DMS53 treated with DMSO at 0.1 percent for 48 hours (cell line): ENCODE results near the gene C11orf21.

Source experiments
- DNase-seq: peaks from one replicate; lab custom pipeline; 2025; ENCODE audit not compliant: unreplicated experiment; lab: John Stamatoyannopoulos, UW

Gene C11orf21

DNA sequence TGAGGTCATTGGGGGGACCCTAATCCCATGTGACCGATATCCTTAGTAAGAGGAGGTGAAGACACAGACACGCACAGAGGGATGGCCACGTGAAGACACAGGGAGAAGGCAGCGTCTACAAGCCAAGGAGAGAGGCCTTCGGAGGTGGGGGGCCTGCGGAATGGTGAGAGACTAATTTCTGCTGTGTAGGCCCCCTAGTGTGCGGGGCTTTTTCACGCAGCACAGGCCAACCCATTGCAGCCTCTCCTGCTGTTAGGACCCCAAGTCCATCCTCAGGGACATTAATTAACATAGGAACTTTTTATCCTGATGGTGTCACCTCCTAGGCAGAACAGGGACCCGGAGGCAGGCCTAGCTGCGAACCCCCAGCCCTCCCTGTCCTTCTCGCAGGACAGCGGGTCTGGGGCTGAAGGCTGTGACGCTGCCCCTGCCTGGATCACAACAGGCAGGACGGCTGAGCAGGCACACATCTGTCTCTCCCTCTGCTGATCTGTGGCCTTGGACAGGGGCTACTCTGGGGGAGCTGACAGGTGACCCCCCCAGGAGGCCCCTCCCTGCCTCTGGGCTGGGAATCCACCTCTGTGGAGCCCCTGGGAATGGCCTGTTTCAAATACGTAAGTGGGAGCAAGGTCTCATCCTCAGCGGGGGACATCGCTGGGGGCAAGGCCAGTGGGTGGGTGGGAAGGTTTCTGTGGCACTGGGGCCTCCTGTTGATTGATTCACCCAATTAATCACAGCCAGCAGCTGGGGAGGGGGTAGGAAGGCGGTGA is 39.2 kb downstream of the C11orf21 start:
- no peak for DNase-seq

- no peak for DNase-seq
Observed at GRCh38 chr11:2261436-2262230, 40.1 kb downstream of the C11orf21 start.

DNA sequence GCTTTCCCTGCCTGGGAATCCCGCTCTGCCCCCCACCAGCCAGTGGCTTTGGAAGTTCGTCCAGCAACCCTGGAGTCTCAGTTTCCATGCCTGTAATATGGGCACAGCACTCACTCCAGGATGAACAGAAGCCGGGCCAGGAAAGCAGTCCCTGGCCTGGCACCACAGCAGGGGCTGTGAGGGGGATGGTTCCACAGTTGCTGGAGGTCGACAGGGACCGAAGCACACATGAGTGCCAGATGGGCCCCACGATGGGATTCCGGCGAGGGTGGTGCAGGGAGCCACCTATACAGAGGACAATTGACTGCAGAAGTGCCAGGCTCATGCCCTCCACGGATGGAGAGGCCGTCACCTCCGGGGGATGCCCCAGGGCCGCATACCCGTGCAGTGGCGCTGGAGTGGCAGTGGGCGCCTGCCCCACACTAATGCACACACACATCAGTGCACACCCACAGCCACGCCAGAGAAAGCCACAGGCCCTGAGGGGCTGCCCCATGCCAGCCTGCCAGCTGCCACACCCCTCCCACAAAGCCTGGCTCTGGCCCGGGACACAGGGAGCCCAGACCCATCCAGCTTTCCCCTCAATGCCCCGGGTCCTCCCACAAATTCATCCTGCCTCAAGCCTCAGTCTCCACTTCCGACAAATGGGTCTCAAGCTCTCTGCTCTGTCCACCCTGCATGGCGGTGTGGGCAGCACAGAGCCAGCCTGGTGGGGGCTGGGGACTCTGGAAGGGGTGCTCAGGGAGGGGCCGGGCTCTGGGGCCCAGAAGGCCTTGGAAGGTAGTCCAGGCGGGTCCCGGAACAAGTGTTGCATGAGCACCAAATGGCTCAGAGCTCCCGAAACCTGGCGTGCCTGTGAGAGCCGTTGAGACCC is 41.0 kb downstream of the C11orf21 start:
- DNase-seq, result no peak

- no peak for DNase-seq
Observed at GRCh38 chr11:2259897-2260451, 41.7 kb downstream of the C11orf21 start.

DNA sequence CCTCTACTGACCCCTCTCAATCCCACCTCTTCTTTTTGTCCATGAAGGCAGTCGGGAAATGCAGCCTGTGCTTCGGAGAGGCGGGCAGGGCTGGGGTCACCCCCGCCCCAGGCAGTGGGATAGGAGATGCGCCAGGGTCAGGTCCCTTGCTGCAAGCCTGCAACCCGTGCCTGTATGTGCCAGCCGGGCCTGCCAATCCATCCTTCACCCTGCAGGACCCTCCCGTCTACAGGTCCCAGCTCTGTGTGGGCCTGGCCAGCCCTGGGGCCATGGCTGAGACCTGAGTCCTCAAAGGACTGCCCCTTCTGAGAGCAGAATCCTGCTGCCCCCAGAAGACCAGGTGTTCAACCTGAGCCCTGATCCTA is 42.3 kb downstream of the C11orf21 start:
- no peak for DNase-seq

- DNase-seq, result no peak
Observed at GRCh38 chr11:2258501-2259465, 42.9 kb downstream of the C11orf21 start.

DNA sequence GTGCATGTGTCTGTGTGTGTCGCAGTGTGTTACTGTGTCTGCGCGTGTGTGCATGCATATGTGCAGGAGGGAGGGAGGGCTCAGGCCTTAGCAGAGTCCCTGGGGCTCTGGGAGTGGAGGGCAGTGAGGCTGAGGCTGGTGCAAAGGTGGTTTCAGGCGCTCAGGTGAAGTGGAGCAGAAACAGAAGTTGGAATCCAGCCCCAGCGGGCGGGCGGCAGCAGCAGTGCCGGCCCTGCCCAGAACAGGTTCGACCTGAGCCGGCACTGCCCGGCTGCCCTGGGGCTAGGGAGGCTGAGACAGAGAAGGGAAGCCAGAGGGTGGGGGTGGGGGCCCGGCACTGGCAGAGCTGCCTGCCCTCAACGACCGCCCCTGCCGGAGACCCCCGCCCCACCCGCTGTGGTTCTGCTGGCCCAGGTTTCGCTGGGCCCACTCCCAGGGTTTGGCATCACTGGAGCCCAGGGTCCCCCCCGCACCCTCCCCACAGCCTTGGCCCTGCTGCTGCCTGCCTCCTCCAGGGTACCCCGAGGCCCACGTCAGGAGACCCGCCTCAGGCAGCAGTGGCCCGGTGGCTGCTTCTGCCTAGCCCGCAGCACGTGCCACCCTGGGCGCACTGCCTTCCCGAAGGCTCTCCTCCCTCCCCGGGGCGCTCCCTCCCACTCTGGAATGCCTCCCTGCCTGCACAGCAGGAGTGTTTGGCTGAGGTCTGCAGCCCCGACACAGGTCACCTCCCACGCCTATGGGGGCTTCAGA is 44.6 kb downstream of the C11orf21 start:
- DNase-seq, result no peak

DNA sequence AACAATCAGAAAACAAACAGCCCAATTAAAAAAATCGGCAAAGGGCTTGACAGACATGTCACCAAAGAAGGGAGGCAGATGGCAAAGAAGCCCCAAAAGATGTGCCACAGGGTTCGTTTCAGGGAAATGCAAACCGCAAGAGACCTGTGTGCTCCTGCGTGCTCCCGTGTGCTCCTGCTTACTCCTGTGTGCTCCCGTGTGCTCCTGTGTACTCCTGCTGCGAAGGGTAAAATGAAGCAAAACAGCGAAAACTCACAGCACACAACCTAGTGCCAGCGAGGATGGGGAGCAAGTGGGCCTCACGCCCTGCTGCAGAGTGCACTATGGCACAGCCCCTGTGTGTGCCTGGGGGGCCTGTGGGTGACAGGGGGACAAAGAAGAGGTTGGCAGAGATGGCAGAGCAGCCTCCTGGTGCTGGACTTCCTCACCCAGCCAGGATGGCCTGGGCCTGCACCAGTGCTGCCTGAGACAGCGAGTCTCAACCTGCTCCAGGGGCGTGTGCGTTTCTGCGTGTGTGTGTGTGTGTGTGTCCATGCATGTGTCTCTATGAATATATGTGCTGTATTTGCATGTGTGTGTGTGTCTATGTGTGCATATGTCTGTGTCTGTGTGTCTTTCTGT is 45.3 kb downstream of the C11orf21 start:
- DNase-seq, result no peak

DNA sequence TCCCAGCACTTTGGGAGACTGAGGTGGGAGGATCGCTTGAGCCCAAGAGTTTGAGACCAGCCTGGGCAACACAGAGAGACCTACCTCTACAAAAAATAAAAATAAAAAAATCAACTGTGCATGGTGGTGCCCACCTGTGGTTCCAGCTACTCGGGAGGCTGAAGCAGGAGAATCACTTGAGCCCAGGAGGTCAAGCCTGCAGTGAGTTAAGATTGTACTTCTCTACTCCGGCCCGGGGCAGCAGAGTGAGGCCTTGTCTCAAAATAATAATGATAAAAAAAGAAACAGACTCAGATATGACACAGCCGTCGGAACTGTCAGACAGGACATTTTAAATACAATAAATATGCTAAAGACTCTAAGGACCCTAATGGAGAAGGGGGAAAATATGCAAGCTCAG is 49.7 kb downstream of the C11orf21 start:
- DNase-seq, result no peak

- DNase-seq, result no peak
Observed at GRCh38 chr11:2251138-2251537, 50.6 kb downstream of the C11orf21 start.

GRCh38 chr11:2250485-2250884 is 51.2 kb downstream of the C11orf21 start:
- no peak for DNase-seq

DNA sequence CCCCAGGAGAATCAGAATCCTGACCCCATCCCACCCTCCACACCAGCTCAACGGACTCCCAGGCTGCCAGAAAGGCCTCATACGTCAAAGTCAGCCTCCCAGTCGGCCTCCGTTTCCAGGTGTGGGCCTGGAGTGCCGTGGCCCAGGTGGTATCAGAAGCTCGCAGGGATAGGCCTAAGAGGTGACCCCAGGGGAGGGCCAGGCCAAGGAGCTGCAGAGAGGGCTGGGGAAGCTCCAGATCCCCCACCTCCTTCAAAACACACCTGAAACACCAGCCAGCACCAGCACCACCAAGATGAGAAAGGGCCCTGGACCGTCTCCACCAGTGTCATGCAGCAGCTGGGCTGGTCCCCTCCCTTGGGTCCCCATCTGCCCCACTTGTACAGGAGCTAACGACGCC is 51.7 kb downstream of the C11orf21 start:
- DNase-seq, result no peak

GRCh38 chr11:2249189-2249916 is 52.4 kb downstream of the C11orf21 start:
- DNase-seq, result no peak

- DNase-seq, result no peak
Observed at GRCh38 chr11:2248762-2249161, 53.0 kb downstream of the C11orf21 start.

DNA sequence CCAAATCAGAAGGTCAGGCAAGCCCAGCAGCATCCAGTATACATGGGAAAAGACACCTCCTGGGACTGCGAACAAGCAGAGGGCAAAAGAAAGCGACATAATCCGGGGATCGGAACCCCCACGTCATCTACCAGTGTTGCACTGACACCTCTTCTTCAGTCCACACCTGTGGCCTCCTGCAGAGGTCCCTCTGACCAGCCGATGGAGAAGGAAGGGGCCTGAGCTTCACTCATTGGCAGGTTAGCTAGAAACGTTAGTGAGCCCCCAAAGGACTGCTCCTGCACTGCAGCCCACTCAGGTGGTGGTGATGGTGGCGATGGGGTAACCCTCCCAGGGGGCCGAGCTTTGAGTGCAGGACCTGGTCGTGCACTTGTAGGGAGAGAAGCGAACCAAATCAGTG is 53.5 kb downstream of the C11orf21 start:
- DNase-seq, result no peak

DNA sequence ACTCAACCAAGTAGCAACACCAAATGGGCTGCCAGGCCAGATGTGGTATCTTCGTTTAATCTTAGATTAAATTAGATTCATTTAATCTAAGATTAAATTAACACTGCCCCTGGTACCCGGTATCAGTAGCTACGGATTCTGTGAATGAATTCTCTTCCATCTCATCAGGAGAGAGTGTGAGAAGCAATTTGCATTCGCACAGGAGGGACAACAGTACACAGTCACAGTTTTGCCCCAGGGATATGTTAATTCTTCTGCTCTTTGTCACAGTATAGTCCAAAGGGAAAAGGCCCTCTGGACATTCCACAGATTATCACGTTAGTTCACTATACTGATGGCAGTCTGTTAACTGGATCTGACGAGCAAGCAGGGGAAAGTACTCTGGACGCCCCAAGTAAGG is 54.2 kb downstream of the C11orf21 start:
- DNase-seq, result no peak
